ENCODE measurements around the gene GTF3A.

The GTF3A gene

GRCh38 chr13:27419328-27419727 lies 5.1 kb upstream of the GTF3A start:
- POLR2A ChIA-PET: no interaction called here
- TF ChIP-seq ZNF664 (tag by site-specific recombination; IDR thresholded peaks at IDR 0.05) (no peak), ATF2 (tag by site-specific recombination; IDR thresholded peaks at IDR 0.05; ENCODE audit: low read depth) (no peak), MZF1 (tag by site-specific recombination; IDR thresholded peaks at IDR 0.05; ENCODE audit: borderline replicate concordance) (no peak), ZNF747 (tag by site-specific recombination; IDR thresholded peaks at IDR 0.05) (no peak), PATZ1 (tag by site-specific recombination; IDR thresholded peaks at IDR 0.05) (no peak)
- Histone ChIP-seq H3K27ac (ENCODE audit: extremely low read depth, low read depth, low read length) (no peak overlapping the region), H3K36me3 (ENCODE audit: control insufficient read depth in 2 of 2, insufficient read depth in 1 of 2, low read length in 2 of 2) (no peaks in the 10 kb centered on the region), H3K4me3 (ENCODE audit: low read depth, low read length) (no peak overlapping the region), H3K9me3 (ENCODE audit: control insufficient read depth, insufficient read depth, low read depth, low read length) (no peaks in the 10 kb centered on the region), H3K4me1 (ENCODE audit: control insufficient read depth, insufficient read depth, low read length) (no peaks in the 10 kb centered on the region)
- CTCF ChIA-PET: no interaction called here

- no peak overlapping the region for H3K4me3 ChIP-seq (ENCODE audit: low read depth, low read length)
- H3K36me3 ChIP-seq (ENCODE audit: control insufficient read depth in 2 of 2, insufficient read depth in 1 of 2, low read length in 2 of 2): no peaks in the 10 kb centered on the region
- no peak overlapping the region for H3K27ac ChIP-seq (ENCODE audit: extremely low read depth, low read depth, low read length)
- CTCF ChIA-PET: no interaction called here
- H3K4me1 ChIP-seq (ENCODE audit: control insufficient read depth, insufficient read depth, low read length): no peaks in the 10 kb centered on the region
- no peaks in the 10 kb centered on the region for H3K9me3 ChIP-seq (ENCODE audit: control insufficient read depth, insufficient read depth, low read depth, low read length)
- POLR2A ChIA-PET: no interaction called here
- no peak for TF ChIP-seq ZNF521 (tag by site-specific recombination; IDR thresholded peaks at IDR 0.05)
- no peak for TF ChIP-seq ZNF571 (tag by site-specific recombination; IDR thresholded peaks at IDR 0.05)
- TF ChIP-seq ZNF433 (tag by site-specific recombination; IDR thresholded peaks at IDR 0.05; ENCODE audit: low read depth): no peak
- TF ChIP-seq ZNF658 (tag by site-specific recombination; IDR thresholded peaks at IDR 0.05): no peak
- no peak for TF ChIP-seq ZNF501 (tag by site-specific recombination; IDR thresholded peaks at IDR 0.05)
- TF ChIP-seq, protein P1, sequence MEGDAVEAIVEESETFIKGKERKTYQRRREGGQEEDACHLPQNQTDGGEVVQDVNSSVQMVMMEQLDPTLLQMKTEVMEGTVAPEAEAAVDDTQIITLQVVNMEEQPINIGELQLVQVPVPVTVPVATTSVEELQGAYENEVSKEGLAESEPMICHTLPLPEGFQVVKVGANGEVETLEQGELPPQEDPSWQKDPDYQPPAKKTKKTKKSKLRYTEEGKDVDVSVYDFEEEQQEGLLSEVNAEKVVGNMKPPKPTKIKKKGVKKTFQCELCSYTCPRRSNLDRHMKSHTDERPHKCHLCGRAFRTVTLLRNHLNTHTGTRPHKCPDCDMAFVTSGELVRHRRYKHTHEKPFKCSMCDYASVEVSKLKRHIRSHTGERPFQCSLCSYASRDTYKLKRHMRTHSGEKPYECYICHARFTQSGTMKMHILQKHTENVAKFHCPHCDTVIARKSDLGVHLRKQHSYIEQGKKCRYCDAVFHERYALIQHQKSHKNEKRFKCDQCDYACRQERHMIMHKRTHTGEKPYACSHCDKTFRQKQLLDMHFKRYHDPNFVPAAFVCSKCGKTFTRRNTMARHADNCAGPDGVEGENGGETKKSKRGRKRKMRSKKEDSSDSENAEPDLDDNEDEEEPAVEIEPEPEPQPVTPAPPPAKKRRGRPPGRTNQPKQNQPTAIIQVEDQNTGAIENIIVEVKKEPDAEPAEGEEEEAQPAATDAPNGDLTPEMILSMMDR (tag by site-specific recombination; IDR thresholded peaks at IDR 0.05): no peak
- no peak for TF ChIP-seq ZNF660 (tag by site-specific recombination; IDR thresholded peaks at IDR 0.05)
- TF ChIP-seq ZFP69B (tag by site-specific recombination; IDR thresholded peaks at IDR 0.05): no peak
- TF ChIP-seq ZNF610 (tag by site-specific recombination; IDR thresholded peaks at IDR 0.05; ENCODE audit: borderline replicate concordance): no peak
- TF ChIP-seq, protein P2, sequence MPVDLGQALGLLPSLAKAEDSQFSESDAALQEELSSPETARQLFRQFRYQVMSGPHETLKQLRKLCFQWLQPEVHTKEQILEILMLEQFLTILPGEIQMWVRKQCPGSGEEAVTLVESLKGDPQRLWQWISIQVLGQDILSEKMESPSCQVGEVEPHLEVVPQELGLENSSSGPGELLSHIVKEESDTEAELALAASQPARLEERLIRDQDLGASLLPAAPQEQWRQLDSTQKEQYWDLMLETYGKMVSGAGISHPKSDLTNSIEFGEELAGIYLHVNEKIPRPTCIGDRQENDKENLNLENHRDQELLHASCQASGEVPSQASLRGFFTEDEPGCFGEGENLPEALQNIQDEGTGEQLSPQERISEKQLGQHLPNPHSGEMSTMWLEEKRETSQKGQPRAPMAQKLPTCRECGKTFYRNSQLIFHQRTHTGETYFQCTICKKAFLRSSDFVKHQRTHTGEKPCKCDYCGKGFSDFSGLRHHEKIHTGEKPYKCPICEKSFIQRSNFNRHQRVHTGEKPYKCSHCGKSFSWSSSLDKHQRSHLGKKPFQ (tag by site-specific recombination; IDR thresholded peaks at IDR 0.05): no peak
- TF ChIP-seq, protein P3, sequence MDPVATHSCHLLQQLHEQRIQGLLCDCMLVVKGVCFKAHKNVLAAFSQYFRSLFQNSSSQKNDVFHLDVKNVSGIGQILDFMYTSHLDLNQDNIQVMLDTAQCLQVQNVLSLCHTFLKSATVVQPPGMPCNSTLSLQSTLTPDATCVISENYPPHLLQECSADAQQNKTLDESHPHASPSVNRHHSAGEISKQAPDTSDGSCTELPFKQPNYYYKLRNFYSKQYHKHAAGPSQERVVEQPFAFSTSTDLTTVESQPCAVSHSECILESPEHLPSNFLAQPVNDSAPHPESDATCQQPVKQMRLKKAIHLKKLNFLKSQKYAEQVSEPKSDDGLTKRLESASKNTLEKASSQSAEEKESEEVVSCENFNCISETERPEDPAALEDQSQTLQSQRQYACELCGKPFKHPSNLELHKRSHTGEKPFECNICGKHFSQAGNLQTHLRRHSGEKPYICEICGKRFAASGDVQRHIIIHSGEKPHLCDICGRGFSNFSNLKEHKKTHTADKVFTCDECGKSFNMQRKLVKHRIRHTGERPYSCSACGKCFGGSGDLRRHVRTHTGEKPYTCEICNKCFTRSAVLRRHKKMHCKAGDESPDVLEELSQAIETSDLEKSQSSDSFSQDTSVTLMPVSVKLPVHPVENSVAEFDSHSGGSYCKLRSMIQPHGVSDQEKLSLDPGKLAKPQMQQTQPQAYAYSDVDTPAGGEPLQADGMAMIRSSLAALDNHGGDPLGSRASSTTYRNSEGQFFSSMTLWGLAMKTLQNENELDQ (tag by site-specific recombination; IDR thresholded peaks at IDR 0.05; ENCODE audit: low read depth): no peak
- no peak for TF ChIP-seq ZNF274 (IDR thresholded peaks at IDR 0.05; ENCODE audit: low read length)
- TF ChIP-seq ZNF274 (tag by site-specific recombination; IDR thresholded peaks at IDR 0.05; ENCODE audit: borderline replicate concordance): no peak
- no peak for TF ChIP-seq ZNF510 (tag by site-specific recombination; IDR thresholded peaks at IDR 0.05; ENCODE audit: insufficient replicate concordance)
Observed at GRCh38 chr13:27421101-27421871, 3.1 kb upstream of the GTF3A start.
